ENCODE measurements around the gene MEIKIN.

GRCh38 chr5:131774652-131775367 lies 170.7 kb downstream of the MEIKIN start:
- TF ChIP-seq CTCF (IDR thresholded peaks at IDR 0.05): no peak
- TF ChIP-seq POLR2A (IDR thresholded peaks at IDR 0.05): no peak
